OCI-LY1 (cell line): ENCODE data around the gene TEPSIN.

Experiments
- EZH2 ChIP-seq: fragments of 200-600 bp; sonication (generic), shearing (Covaris generic); IDR thresholded peaks from 2 replicates; pipeline ENCODE4 v1.8.0; 2017; ENCODE audit warnings: borderline replicate concordance, mixed run types, mild to moderate bottlenecking, antibody characterized with exemption, low read length, moderate library complexity, mixed read lengths
- TF ChIP-seq, protein P1 (sequence below): fragments of 200-600 bp; sonication (generic), shearing (Covaris generic); IDR thresholded peaks from 2 replicates; pipeline ENCODE4 v1.5.1; 2017; ENCODE audit warnings: mild to moderate bottlenecking, antibody characterized with exemption, low read length, moderate library complexity, mixed read lengths

DNA sequence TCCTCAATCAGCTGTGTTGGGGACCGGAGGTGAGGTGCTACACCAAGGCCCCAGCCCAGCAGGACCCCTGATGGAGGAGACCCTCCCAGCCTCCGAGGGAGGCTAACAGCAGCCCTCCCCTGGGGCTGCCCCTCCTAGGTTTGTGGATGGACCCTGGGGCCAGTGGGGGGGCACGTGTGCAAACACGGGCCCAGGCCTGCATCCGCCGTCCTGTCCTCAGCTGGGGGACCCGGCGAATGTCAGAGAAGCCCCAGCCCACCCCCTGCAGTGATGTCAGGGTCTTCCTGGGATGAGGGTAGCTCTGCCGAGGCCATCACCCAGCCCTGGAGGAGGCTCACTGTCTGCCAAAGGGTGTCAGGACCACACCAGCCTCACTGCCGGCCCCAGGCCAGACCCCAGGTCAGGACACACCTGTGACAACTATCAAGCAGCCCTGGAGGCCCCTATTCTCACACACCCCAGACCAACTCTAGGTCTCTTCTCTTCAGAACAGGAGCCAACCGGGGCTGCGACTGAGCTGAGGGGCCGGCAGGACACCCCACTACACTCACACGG is 42.8 kb downstream of the TEPSIN start:
- no peak for TF ChIP-seq EZH2
- TF ChIP-seq, protein P1, sequence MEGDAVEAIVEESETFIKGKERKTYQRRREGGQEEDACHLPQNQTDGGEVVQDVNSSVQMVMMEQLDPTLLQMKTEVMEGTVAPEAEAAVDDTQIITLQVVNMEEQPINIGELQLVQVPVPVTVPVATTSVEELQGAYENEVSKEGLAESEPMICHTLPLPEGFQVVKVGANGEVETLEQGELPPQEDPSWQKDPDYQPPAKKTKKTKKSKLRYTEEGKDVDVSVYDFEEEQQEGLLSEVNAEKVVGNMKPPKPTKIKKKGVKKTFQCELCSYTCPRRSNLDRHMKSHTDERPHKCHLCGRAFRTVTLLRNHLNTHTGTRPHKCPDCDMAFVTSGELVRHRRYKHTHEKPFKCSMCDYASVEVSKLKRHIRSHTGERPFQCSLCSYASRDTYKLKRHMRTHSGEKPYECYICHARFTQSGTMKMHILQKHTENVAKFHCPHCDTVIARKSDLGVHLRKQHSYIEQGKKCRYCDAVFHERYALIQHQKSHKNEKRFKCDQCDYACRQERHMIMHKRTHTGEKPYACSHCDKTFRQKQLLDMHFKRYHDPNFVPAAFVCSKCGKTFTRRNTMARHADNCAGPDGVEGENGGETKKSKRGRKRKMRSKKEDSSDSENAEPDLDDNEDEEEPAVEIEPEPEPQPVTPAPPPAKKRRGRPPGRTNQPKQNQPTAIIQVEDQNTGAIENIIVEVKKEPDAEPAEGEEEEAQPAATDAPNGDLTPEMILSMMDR: no peak
